ENCODE results near the gene UBE2J1.

UBE2J1 gene

GRCh38 chr6:89368107-89368506 is 15.6 kb upstream of the UBE2J1 start:
- peak; percentile 32 to 54 (median 46) for DNase-seq (ENCODE audit: low read depth in 4 of 4, low spot score in 1 of 4)

DNA sequence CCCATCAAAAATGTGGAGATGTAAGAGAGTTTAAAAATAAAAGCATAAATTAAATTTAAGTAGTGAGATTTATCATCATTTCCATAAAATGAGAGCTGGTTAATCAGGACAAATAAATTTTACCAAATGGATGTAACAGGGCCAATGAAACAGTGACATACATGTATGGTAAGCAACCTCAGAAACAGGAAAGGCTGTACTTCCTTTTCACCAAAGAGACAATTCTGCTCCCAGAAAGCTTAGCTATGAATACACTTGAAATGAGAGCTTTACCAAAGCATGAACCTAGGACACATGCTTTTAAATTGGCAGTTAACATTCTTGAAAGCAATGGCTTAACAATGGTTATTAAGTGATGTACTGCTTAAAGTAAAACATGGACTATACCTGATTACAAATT is 12.1 kb upstream of the UBE2J1 start:
- no peak for DNase-seq (ENCODE audit: low read depth in 4 of 4, low spot score in 1 of 4)

DNA sequence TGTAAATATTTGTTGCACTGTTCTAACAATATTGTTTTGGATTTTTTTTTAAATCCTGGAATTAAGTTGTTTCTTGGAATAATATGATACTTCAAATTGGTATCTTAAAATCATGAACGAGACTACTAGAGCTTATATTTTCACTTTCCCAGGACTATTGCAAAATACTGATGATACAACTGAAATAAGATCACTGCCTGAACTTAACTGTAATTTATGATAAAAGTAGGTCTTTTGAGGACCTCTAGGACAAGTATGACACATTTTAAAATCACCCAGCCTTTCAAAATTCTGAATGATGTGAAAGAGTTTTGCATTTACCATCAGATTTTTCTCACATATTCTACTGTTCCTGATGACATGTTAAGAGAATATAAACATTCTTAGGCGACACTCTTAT is 8.6 kb upstream of the UBE2J1 start:
- DNase-seq (ENCODE audit: low read depth in 4 of 4, low spot score in 1 of 4) = no peak

- DNase-seq (ENCODE audit: low read depth in 4 of 4, low spot score in 1 of 4) = no peak
These were observed 8.0 kb upstream of the UBE2J1 start for GRCh38 chr6:89360415-89360999.

- no peak for DNase-seq (ENCODE audit: low read depth in 4 of 4, low spot score in 1 of 4)
These were observed 7.0 kb upstream of the UBE2J1 start for GRCh38 chr6:89359561-89359960.

GRCh38 chr6:89357390-89357789 is 4.9 kb upstream of the UBE2J1 start:
- DNase-seq (ENCODE audit: low read depth in 4 of 4, low spot score in 1 of 4) = no peak

DNA sequence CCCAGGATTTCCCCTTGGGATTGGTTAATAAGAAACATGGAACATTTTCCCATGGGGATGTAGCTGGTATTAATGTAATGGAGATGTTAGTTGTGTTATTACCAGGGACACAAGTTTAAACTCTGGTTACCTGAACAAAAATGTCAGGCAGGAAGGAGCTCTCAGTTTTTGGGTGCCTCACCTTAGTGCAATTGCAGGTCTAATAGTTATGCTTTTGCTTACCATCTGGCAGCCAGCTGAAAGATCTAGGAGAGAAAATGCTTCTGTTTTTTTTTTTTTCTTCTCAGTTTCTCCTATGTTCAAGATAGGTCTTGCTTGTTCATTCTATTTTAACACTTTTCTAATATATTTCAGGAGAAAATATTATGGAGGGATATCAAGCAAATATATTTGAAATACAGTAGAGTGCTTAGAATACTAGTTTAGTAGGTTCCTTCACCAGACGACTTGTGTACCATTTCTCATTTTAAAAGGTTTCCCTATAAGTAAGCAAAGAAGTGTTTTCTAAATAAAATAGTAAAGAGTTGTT is 4.2 kb upstream of the UBE2J1 start:
- no peak for DNase-seq (ENCODE audit: low read depth in 4 of 4, low spot score in 1 of 4)

DNA sequence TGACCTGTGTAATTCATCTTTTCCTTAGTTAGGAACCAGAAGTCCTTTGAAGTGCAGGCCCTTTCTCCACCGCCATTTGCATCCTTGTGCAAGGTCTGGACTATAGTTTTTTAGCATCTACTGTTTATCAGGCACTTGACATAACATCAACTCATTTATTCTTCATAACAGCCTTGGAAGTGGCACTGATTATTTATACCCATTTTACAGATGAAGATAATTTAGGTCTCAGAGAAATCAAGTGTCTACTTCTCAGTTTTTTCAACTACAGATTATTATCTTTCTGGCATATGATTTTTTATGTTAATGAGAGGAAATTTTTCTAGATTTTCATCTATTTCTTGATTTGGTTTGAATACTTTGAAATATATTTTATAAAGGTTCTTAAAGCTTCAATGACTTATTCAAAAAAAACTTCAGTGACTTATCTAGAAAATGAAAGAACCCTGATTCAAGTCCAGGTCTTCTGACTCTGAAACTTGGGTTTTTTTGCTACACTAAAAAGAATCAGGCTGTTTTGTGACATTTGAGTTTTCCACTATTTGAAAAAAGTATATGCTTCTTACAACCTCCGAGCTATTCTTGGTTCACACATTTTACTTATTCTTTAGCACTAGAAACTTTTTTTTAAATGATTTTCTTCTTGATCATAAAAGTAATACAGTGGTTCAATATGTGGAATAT is 3.1 kb upstream of the UBE2J1 start:
- no peak for DNase-seq (ENCODE audit: low read depth in 4 of 4, low spot score in 1 of 4)

DNA sequence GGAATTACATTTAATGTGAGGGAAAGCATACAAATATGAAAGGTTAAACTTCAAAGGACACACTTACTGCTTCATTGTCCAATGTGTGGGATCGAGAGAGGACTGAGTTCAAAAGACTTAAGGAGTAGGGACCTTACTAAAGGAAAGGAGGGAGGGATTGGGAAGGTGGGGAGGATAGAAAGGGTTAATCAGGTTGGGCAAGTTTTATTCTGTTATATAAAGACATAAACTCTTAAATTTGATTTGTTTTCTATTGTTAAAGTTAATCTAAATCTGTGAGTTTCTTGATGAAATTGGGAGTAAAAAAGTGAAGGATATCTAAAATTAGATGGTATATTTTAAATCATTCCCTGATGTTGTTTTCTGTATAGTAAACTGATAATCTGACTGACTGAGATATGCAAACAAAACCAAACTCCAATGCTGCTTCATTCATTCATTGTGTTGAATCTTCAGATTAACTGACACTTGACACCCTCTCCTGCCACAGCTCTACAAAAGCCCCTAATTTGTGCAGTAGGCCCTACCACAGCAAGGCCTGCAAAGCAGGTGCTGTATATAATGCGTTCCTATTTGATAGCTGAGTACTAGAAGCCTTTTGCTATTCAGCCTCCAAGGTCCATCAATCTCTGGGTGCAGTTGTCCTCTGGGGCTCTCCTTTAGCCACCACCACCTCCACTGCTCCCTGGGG is 1.3 kb upstream of the UBE2J1 start:
- DNase-seq (ENCODE audit: low read depth in 4 of 4, low spot score in 1 of 4) = no peak

GRCh38 chr6:89353118-89353556 is 615 bp upstream of the UBE2J1 start:
- no peak for DNase-seq (ENCODE audit: low read depth in 4 of 4, low spot score in 1 of 4)

GRCh38 chr6:89351671-89352277 is 748 bp downstream of the UBE2J1 start:
- DNase-seq (ENCODE audit: low read depth in 4 of 4, low spot score in 1 of 4) = no peak

DNA sequence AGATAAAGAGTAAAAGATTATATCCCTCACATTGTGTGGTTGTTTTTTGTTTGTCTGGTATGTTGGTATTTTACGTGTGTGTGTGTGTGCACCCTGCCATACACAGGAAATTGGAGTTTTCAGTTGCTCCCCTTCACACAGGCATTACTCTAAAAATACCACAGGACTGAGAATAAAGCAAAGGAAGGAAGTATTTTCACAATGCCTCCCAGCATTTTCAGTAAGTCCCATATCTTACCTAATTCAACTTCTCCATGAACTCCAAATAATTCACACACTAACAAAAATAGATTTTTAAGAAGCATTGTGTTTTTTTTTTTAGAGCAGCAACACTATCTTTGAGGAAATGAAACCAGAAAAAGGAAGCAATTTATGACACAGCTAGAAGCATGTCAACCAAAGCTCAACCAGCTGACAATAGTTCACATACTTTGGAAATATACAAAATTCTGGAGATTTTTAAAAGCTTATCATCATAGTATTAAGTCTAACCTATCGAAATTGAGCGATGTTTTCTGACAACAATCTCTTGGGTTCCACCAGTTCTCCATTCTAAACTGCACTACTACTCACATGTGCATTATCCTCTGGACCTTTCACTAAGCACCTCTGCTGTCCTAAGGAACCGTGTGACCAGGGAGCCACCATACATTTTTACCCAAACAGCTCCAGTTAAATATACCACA is 2.1 kb downstream of the UBE2J1 start:
- DNase-seq (ENCODE audit: low read depth in 4 of 4, low spot score in 1 of 4) = no peak

GRCh38 chr6:89348372-89348771 is 4.2 kb downstream of the UBE2J1 start:
- DNase-seq (ENCODE audit: low read depth in 4 of 4, low spot score in 1 of 4) = no peak

DNA sequence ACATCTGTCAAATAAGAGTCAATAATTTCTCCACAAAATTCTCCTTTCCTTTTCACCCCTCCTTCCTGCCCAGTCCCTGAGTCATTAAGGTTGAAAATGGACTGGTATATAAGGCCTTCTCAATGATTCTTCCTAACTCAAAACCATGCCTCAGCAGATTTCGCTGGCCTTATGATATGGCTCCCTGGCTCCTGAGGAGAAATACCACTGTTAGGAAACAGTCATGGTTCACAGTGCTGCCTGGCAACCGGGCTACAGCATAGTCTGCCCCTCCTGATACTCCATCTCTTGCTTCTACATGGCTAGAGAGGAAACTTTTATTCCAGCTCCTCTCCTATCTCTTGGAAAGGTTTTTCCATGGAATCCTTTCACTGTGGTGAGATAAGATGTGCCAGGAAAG is 4.7 kb downstream of the UBE2J1 start:
- no peak for DNase-seq (ENCODE audit: low read depth in 4 of 4, low spot score in 1 of 4)

DNA sequence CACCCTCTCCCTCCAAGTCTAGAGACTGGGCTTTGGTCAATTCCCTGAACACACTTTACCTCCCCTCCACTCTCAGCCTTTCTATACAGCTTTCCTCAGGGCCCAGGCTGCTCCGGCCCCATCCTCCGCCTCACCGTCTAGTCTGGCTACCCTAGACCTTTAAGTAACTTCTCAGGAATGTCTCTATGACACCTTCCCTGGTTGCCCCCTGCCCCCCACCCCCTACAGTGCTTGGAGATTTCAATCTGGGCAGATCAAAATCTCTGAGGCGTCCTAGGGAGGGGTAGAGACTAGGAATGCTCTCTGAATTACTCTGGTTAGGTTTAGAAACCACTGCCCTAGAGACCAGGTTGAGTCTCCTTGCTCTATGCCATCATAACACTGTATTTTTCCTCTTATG is 6.1 kb downstream of the UBE2J1 start:
- no peak for DNase-seq (ENCODE audit: low read depth in 4 of 4, low spot score in 1 of 4)

DNA sequence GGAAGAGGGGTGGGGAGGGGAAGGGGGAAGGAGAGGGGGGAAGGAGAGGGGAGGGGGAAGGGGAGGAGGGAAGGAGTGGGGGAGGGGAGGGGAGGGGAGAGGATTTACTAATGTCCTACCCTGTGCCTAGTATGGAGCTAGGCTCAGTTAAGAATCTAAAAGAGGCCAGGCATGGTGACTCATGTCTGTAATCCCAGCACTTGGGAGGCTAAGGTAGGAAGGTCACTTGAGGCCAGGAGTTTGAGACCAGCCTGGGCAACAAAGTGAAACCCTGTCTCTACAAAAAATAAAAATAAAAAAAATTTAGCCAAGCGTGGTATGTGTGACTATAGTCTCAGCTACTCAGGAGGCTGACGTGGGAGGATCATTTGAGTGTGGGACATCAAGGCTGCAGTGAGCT is 13.0 kb downstream of the UBE2J1 start:
- no peak for DNase-seq (ENCODE audit: low read depth in 4 of 4, low spot score in 1 of 4)

- DNase-seq (ENCODE audit: low read depth in 4 of 4, low spot score in 1 of 4) = no peak
These were observed 17.4 kb downstream of the UBE2J1 start for GRCh38 chr6:89335164-89335563.

- no peak for DNase-seq (ENCODE audit: low read depth in 4 of 4, low spot score in 1 of 4)
These were observed 21.6 kb downstream of the UBE2J1 start for GRCh38 chr6:89330910-89331309.

GRCh38 chr6:89328976-89329375 is 23.5 kb downstream of the UBE2J1 start:
- DNase-seq (ENCODE audit: low read depth in 4 of 4, low spot score in 1 of 4) = no peak

GRCh38 chr6:89324304-89324703 is 28.2 kb downstream of the UBE2J1 start:
- no peak for DNase-seq (ENCODE audit: low read depth in 4 of 4, low spot score in 1 of 4)

GRCh38 chr6:89323511-89323971 is 29.0 kb downstream of the UBE2J1 start:
- DNase-seq (ENCODE audit: low read depth in 4 of 4, low spot score in 1 of 4) = no peak
